ENCODE data around the gene PHLDB2. TPM values are rescaled to one million over a fixed set of nuclear protein-coding genes. Genes with fewer than 3 reads are reported as not detected.
A peak's percentile ranks its signal among the peaks of the same experiment; 100 is the strongest.

Gene PHLDB2
- total RNA-seq, 1 experiment from 2014 or later: 143 TPM

GRCh38 chr3:111952866-111953450, 93.9 kb downstream of the PHLDB2 start:
- Histone ChIP-seq H3K4me3 (replicated peaks in 1 of 2; ENCODE audit: low read depth in 1 of 2, low read length in 2 of 2) (no peak overlapping the region), H3K27ac (ENCODE audit: low read depth, low read length) (peak overlapping the region; percentile 35; the same call in 1 of the 2 replicates), H3K4me1 (ENCODE audit: control insufficient read depth in 1 of 2, insufficient read depth in 2 of 2, low read length in 2 of 2) (peaks cover 23 to 36% of the 10 kb centered on the region in 2 experiments), H3K9me3 (ENCODE audit: control insufficient read depth in 1 of 2, insufficient read depth in 1 of 2, low read depth in 1 of 2, low read length in 2 of 2) (no peaks in the 10 kb centered on the region), H3K4me2 (ENCODE audit: low read length) (no peak overlapping the region), H3K79me2 (ENCODE audit: insufficient read depth, low read length) (no peaks in the 10 kb centered on the region), H4K20me1 (ENCODE audit: insufficient read depth) (no peaks in the 10 kb centered on the region), H3K9me2 (ENCODE audit: insufficient read depth) (no peaks in the 10 kb centered on the region), H2AFZ (ENCODE audit: low read depth, low read length, poor library complexity, severe bottlenecking) (no peak overlapping the region), H3K27me3 (ENCODE audit: insufficient read depth, low read length) (no peaks in the 10 kb centered on the region), H3K9ac (ENCODE audit: low read length) (no peak overlapping the region), H3K36me3 (ENCODE audit: control insufficient read depth in 1 of 2, insufficient read depth in 2 of 2, low read length in 2 of 2) (peaks cover 21 to 45% of the 10 kb centered on the region in 2 experiments)
- ChIA-PET POLR2A (interaction anchor here (2.5 kb wide), 1 partner anchor 30 kb away, joined by 7 read pairs; no protein-coding TSS in a partner anchor), CTCF (interaction anchor here (1.2 kb wide), 1 partner anchor 9 kb away, joined by 3 read pairs; no protein-coding TSS in a partner anchor), RAD21 (ENCODE audit: low non-redundant PET in 1 of 2, low total read pairs in 2 of 2, uncharacterized antibody in 2 of 2, unreplicated experiment in 2 of 2) (no interaction called here)
- intact Hi-C loops (cut with micrococcal nuclease): no loop called here
- DNase-seq (ENCODE audit: low read depth, low spot score): no peak
- TF ChIP-seq CBX3 (IDR thresholded peaks at IDR 0.05; ENCODE audit: low read depth) (no peak), ELF1 (IDR thresholded peaks at IDR 0.05; ENCODE audit: borderline replicate concordance, low read depth) (no peak), TCF7L2 (IDR thresholded peaks at IDR 0.05; ENCODE audit: borderline replicate concordance, extremely low read depth, insufficient read depth, insufficient read length) (no peak), SIN3A (IDR thresholded peaks at IDR 0.05; ENCODE audit: low read depth) (peak; percentile 28; the same call in 1 of the 2 replicates), ZNF274 (IDR thresholded peaks at IDR 0.05; ENCODE audit: low read depth, low read length) (no peak), POLR2AphosphoS5 (IDR thresholded peaks at IDR 0.05; ENCODE audit: low read depth, low read length) (no peak)
- no TSS peak for BruUV-seq (replicated peaks)
- ATAC-seq: no peak

GRCh38 chr3:111954228-111954990, 95.3 kb downstream of the PHLDB2 start:
- no peak overlapping the region for H2AFZ ChIP-seq (ENCODE audit: low read depth, low read length, poor library complexity, severe bottlenecking)
- ChIA-PET POLR2A (interaction anchor here (1.8 to 2.5 kb wide), 5 partner anchors 8 to 36 kb away, joined by 4 to 9 read pairs (median 6); partner anchors contain the start of gene ABHD10), CTCF (interaction anchor here (1.8 kb wide), 1 partner anchor 13 kb away, joined by 4 read pairs; no protein-coding TSS in a partner anchor), RAD21 (ENCODE audit: low non-redundant PET in 1 of 2, low total read pairs in 2 of 2, uncharacterized antibody in 2 of 2, unreplicated experiment in 2 of 2) (no interaction called here)
- no peaks in the 10 kb centered on the region for H3K79me2 ChIP-seq (ENCODE audit: insufficient read depth, low read length)
- H3K4me1 ChIP-seq (ENCODE audit: control insufficient read depth in 1 of 2, insufficient read depth in 2 of 2, low read length in 2 of 2): peaks cover 19 to 29% of the 10 kb centered on the region in 2 experiments
- H3K9me3 ChIP-seq (ENCODE audit: control insufficient read depth in 1 of 2, insufficient read depth in 1 of 2, low read depth in 1 of 2, low read length in 2 of 2): no peaks in the 10 kb centered on the region
- no peak overlapping the region for H3K4me2 ChIP-seq (ENCODE audit: low read length)
- H3K9ac ChIP-seq (ENCODE audit: low read length): no peak overlapping the region
- no peaks in the 10 kb centered on the region for H3K9me2 ChIP-seq (ENCODE audit: insufficient read depth)
- ATAC-seq (no peak), DNase-seq (ENCODE audit: low read depth, low spot score) (no peak)
- no peaks in the 10 kb centered on the region for H4K20me1 ChIP-seq (ENCODE audit: insufficient read depth)
- no peaks in the 10 kb centered on the region for H3K27me3 ChIP-seq (ENCODE audit: insufficient read depth, low read length)
- BruUV-seq (replicated peaks): no TSS peak
- no peak overlapping the region for H3K4me3 ChIP-seq (replicated peaks in 1 of 2; ENCODE audit: low read depth in 1 of 2, low read length in 2 of 2)
- intact Hi-C loops (cut with micrococcal nuclease): no loop called here
- H3K27ac ChIP-seq (ENCODE audit: low read depth, low read length): peak overlapping the region; percentile 19; the same call in 1 of the 2 replicates
- H3K36me3 ChIP-seq (ENCODE audit: control insufficient read depth in 1 of 2, insufficient read depth in 2 of 2, low read length in 2 of 2): peaks cover 18 to 45% of the 10 kb centered on the region in 2 experiments
- TF ChIP-seq EZH2 (IDR thresholded peaks at IDR 0.05) (no peak), ATF3 (IDR thresholded peaks at IDR 0.05) (no peak), JUND (IDR thresholded peaks at IDR 0.05) (no peak), FOSL1 (IDR thresholded peaks at IDR 0.05; ENCODE audit: low read depth) (no peak), SRF (IDR thresholded peaks at IDR 0.05; ENCODE audit: low read depth) (no peak), ZBTB33 (IDR thresholded peaks at IDR 0.05; ENCODE audit: extremely low read depth, insufficient replicate concordance, low read length) (no peak), MAX (IDR thresholded peaks at IDR 0.05) (no peak), ZNF274 (IDR thresholded peaks at IDR 0.05; ENCODE audit: low read depth, low read length) (no peak), POLR2A (IDR thresholded peaks at IDR 0.05; ENCODE audit: borderline replicate concordance, extremely low read depth, insufficient read depth, insufficient read length) (no peak)
